Measurements from ENCODE around the gene JAG1.

Gene JAG1

DNA sequence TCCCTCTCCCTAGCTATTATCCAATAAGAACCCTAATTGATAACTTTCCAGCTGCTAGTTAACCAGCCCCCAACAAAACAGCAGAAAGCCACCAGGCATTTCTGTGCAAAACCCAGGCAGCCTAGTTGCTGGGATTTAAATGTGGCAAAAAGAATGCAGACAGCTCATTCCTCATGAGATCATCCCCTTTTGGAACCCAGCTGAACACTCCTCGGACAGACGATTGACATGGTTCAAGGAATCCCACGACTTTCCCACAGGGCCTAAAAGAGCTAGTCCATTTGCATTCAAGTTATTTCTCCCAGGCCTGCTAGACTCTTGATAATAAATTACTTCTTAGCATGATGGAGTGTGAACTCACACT lies 24.0 kb downstream of the JAG1 start:
- H3K4me3 ChIP-seq (ENCODE audit: low read depth, low read length) = no peak overlapping the region
- no peak for DNase-seq (ENCODE audit: low read depth)
- TF ChIP-seq, protein P1, sequence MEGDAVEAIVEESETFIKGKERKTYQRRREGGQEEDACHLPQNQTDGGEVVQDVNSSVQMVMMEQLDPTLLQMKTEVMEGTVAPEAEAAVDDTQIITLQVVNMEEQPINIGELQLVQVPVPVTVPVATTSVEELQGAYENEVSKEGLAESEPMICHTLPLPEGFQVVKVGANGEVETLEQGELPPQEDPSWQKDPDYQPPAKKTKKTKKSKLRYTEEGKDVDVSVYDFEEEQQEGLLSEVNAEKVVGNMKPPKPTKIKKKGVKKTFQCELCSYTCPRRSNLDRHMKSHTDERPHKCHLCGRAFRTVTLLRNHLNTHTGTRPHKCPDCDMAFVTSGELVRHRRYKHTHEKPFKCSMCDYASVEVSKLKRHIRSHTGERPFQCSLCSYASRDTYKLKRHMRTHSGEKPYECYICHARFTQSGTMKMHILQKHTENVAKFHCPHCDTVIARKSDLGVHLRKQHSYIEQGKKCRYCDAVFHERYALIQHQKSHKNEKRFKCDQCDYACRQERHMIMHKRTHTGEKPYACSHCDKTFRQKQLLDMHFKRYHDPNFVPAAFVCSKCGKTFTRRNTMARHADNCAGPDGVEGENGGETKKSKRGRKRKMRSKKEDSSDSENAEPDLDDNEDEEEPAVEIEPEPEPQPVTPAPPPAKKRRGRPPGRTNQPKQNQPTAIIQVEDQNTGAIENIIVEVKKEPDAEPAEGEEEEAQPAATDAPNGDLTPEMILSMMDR (IDR thresholded peaks at IDR 0.05; ENCODE audit: insufficient read depth, low read depth, low read length, missing control alignments) = no peak

DNA sequence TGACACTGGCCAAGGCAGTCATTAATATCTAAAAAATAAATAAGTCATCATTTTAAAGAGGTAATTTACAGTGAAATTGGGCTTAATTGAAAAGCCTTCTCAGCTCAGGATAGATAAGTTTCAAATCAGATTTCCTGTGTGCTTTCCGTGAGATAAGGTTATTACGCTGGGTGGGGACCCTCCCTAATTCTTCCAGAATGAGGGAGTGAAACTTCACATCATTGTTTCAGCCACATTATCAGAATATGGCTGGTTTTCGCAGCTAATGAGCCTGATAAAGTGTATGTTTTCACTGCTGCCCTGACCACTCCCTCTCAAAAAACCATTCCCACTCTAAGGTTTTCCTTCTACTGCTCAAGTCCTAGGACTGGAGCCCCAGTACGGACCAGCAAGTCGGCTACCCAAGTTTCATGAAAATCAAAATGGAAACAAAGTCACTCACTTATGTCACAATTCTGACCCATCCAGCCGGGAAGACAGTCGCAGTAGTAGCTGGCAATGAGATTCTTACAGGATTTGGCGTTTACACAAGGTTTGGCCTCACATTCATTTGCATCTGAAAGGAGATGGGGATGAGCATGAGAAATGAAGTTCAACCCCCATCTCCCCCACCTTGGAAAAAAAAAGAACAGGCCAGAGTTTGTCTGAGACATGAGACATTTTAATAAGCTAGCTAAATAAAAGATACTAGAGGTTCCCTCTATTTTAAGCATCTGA lies 24.6 kb downstream of the JAG1 start:
- peak; percentile 35 for DNase-seq (ENCODE audit: low read depth)
- H3K4me3 ChIP-seq (ENCODE audit: low read depth, low read length) = no peak overlapping the region
- TF ChIP-seq, protein P1 (IDR thresholded peaks at IDR 0.05; ENCODE audit: insufficient read depth, low read depth, low read length, missing control alignments) = no peak

- DNase-seq (ENCODE audit: low read depth) = peak; percentile 54
- no peak overlapping the region for H3K4me3 ChIP-seq (ENCODE audit: low read depth, low read length)
- TF ChIP-seq, protein P1 (IDR thresholded peaks at IDR 0.05; ENCODE audit: insufficient read depth, low read depth, low read length, missing control alignments) = no peak
These were observed 25.1 kb downstream of the JAG1 start for GRCh38 chr20:10648651-10649050.

DNA sequence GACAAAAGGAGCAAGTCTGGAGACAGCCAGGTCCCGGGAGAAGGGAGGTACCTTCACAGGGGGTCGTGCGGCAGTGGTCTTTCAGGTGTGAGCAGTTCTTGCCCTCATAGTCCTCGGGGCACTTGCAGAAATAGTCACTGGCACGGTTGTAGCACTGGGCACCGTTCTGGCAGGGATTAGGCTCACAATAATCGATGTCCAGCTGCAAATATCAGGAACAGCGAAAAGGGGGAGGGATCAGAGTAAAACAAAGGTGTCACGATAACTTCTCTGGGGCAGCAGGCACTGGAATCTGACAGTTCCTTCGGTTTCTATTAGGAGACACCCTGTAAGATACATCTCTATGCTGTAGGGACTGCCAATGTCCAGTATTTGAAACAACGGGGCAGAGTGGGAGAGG lies 25.9 kb downstream of the JAG1 start:
- no peak for DNase-seq (ENCODE audit: low read depth)
- TF ChIP-seq, protein P1 (IDR thresholded peaks at IDR 0.05; ENCODE audit: insufficient read depth, low read depth, low read length, missing control alignments) = no peak
- H3K4me3 ChIP-seq (ENCODE audit: low read depth, low read length) = no peak overlapping the region

DNA sequence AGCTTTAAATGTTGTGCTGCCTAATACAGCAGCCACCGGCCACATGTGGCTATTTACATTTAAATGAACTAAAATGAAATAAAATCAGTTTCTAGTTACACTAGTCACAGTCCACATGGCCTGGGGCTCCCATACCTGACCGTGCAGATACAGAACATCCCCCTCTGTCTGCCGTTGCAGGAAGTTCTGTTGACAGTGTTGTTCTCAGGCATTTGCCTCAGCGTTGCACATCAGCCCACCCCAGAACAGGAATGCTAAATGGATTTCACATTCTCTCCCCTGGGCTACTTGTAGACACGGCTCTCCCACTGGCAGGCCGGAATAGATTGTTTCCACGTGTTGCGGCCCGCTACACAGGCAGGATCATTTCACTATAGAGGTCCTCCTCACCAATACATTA lies 26.3 kb downstream of the JAG1 start:
- TF ChIP-seq, protein P1 (IDR thresholded peaks at IDR 0.05; ENCODE audit: insufficient read depth, low read depth, low read length, missing control alignments) = peak; percentile 36
- DNase-seq (ENCODE audit: low read depth) = peak; percentile 54
- no peak overlapping the region for H3K4me3 ChIP-seq (ENCODE audit: low read depth, low read length)

GRCh38 chr20:10646886-10647420 lies 26.8 kb downstream of the JAG1 start:
- H3K4me3 ChIP-seq (ENCODE audit: low read depth, low read length) = no peak overlapping the region
- TF ChIP-seq, protein P1 (IDR thresholded peaks at IDR 0.05; ENCODE audit: insufficient read depth, low read depth, low read length, missing control alignments) = no peak
- DNase-seq (ENCODE audit: low read depth) = no peak

DNA sequence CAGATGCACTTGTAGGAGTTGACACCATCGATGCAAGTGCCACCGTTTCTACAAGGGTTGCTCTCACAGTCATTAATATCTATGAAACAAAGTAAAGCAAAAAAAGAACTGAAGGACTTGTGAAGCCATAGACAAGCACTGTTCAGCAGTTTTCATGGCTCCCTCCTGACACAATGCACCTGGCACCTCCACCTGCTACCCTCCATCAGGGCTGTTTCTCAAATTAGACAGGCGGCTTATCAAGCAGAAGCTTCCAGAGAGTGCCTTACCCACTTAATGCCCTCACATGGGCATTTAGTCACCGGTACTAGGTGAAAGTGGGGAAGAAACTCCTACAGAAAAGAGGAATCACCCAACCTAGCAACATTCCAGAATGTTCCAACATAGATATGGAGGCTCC lies 27.8 kb downstream of the JAG1 start:
- TF ChIP-seq, protein P1 (IDR thresholded peaks at IDR 0.05; ENCODE audit: insufficient read depth, low read depth, low read length, missing control alignments) = no peak
- no peak for DNase-seq (ENCODE audit: low read depth)
- no peak overlapping the region for H3K4me3 ChIP-seq (ENCODE audit: low read depth, low read length)
